ENCODE measurements around the gene CYP2S1. TPM values are rescaled to one million over a fixed set of nuclear protein-coding genes. Genes with fewer than 3 reads are reported as not detected.

Gene CYP2S1
- total RNA-seq, result 0.09 and 0.70 TPM in 2 replicates

GRCh38 chr19:41192574-41193429, at the start of gene CYP2S1:
TSS of gene CYP2S1 (plus strand) at chr19:41193219. CDS start at chr19:41193265, 46 bp downstream.

GRCh38 chr19:41218615-41219507, 25.8 kb downstream of the CYP2S1 start, which contains the start of gene AXL:
TSS of gene AXL (plus strand) at chr19:41219223. CDS start at chr19:41219393, 170 bp downstream.

Other genes with a start within 250 kb of the CYP2S1 start
- not detected in 2 replicates for gene CYP2B6, start 201.9 kb upstream of the CYP2S1 start, total RNA-seq
- not detected in 2 replicates for gene CYP2A13, start 104.8 kb upstream of the CYP2S1 start, total RNA-seq
- gene CYP2F1, start 78.8 kb upstream of the CYP2S1 start, total RNA-seq, result not detected in 2 replicates
- gene AXL, start 26.0 kb downstream of the CYP2S1 start, total RNA-seq, result 75.6 and 94.9 TPM in 2 replicates
- gene HNRNPUL1, start 71.2 kb downstream of the CYP2S1 start, total RNA-seq, result 96.9 and 108 TPM in 2 replicates
- gene CCDC97, start 117.0 kb downstream of the CYP2S1 start, total RNA-seq, result 10.6 and 18.0 TPM in 2 replicates
- gene TGFB1, start 160.7 kb downstream of the CYP2S1 start, total RNA-seq, result 27.4 and 28.7 TPM in 2 replicates
- 5.1 and 9.4 TPM in 2 replicates for gene B9D2, start 170.9 kb downstream of the CYP2S1 start, total RNA-seq
- gene TMEM91, start 183.3 kb downstream of the CYP2S1 start, total RNA-seq, result 4.1 and 16.9 TPM in 2 replicates
- gene EXOSC5, start 204.1 kb downstream of the CYP2S1 start, total RNA-seq, result 18.4 and 20.7 TPM in 2 replicates
- 14.2 and 23.9 TPM in 2 replicates for gene BCKDHA, start 204.6 kb downstream of the CYP2S1 start, total RNA-seq
- 1.6 and 4.6 TPM in 2 replicates for gene B3GNT8, start 234.2 kb downstream of the CYP2S1 start, total RNA-seq
- 33.1 and 50.9 TPM in 2 replicates for gene DMAC2, start 246.7 kb downstream of the CYP2S1 start, total RNA-seq
- gene ERICH4, start 249.9 kb downstream of the CYP2S1 start, total RNA-seq, result not detected in 2 replicates